HG03378 (cell line): Measurements from ENCODE around the gene MESP2.

ENCODE experiments used
- ATAC-seq: cut with Tn5 transposase; IDR thresholded peaks from one replicate; pipeline ENCODE4 v1.9.1; 2021; ENCODE audit warnings: mild to moderate bottlenecking, moderate library complexity; ENCODE audit not compliant: unreplicated experiment

Gene MESP2

GRCh38 chr15:89812847-89813320, 36.8 kb downstream of the MESP2 start:
- no peak for ATAC-seq

GRCh38 chr15:89813381-89814111, 37.4 kb downstream of the MESP2 start:
- ATAC-seq = no peak

GRCh38 chr15:89814112-89814742, 38.1 kb downstream of the MESP2 start:
- ATAC-seq = no peak

- ATAC-seq = no peak
Observed at GRCh38 chr15:89815769-89816168, 39.6 kb downstream of the MESP2 start.

GRCh38 chr15:89817701-89818280, 41.7 kb downstream of the MESP2 start:
- no peak for ATAC-seq

- ATAC-seq = no peak
Observed at GRCh38 chr15:89818287-89818686, 42.2 kb downstream of the MESP2 start.

DNA sequence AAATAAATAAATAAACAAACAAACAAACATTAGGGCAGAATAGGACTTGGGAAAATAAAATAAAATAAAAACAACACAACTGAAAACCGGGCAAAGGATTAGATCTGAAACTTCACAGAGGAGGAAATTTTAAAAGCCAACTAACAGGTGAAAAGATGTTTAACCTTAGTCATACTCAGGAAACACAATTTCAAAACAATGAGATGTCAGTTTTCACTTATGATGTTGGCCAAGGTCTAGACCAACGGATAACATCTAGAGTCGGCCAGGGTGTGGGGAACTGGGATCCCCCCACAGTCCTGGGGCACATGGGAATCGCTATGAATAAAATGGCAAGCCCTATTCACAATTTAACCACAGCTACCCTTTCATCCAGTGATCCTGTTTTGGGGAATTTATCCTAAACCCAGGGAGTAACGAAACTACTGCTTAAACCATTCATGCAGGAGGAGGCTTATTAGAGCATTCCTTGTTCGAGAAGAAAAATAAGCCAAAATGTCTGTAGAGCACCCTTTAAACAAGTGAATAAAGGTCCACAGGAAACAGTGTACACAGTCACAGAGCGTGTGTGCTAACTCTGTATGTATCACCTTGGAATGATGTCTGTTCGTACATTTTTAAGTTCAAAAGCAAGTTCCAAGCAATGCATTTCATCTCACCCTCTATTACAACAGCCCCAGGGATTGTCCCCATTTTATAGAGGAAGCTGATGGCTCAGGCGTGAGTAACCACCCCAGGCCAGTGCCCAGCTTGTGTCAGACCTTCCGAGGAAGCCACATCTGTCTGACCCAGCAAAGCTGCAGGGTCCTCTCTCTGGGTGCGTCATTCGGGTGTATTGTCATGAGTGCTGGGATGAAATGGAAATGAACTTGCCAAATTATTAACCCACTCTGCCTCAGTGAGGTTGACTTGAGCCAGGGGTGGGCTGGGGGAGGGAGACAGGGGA, 44.8 kb downstream of the MESP2 start:
- ATAC-seq = no peak

DNA sequence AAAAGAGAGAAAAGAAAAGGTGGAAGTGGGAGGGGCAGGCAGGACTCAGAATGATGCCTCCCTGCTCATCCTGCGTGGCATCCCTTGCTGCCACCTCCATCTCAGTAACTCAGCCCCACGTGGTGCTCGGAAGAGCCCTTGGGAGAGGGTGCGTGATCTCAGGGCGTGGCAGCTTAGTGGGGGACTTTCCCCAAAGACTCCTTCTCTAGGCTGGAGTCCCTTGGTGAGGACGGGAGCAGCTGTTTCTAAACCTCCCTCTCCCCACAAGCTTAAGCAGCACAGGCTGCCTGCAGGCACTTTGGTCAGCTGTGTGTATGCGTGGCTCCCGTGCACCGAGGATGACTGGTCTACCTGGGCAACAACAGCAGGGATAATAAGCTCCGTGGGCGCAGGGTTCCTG, 45.9 kb downstream of the MESP2 start:
- ATAC-seq = no peak

GRCh38 chr15:89822611-89822950, 46.4 kb downstream of the MESP2 start:
- ATAC-seq = no peak

GRCh38 chr15:89822951-89823711, 47.0 kb downstream of the MESP2 start:
- no peak for ATAC-seq

- ATAC-seq = no peak
Observed at GRCh38 chr15:89823836-89824606, 47.9 kb downstream of the MESP2 start.

DNA sequence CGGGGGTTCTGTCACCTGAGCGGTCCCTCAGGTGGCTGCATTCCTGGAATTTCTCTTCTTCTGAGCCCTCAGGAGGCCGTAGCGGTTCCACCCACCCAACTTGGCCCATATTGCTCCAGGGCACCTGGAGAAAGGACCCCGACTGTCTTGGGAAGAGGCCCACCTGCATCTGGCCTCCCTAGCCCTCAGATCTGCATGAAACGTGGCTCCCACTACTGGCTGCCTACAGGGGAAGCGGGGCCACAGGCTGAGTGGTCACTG, 48.4 kb downstream of the MESP2 start:
- ATAC-seq = no peak

GRCh38 chr15:89825271-89825940, 49.3 kb downstream of the MESP2 start:
- ATAC-seq = no peak

DNA sequence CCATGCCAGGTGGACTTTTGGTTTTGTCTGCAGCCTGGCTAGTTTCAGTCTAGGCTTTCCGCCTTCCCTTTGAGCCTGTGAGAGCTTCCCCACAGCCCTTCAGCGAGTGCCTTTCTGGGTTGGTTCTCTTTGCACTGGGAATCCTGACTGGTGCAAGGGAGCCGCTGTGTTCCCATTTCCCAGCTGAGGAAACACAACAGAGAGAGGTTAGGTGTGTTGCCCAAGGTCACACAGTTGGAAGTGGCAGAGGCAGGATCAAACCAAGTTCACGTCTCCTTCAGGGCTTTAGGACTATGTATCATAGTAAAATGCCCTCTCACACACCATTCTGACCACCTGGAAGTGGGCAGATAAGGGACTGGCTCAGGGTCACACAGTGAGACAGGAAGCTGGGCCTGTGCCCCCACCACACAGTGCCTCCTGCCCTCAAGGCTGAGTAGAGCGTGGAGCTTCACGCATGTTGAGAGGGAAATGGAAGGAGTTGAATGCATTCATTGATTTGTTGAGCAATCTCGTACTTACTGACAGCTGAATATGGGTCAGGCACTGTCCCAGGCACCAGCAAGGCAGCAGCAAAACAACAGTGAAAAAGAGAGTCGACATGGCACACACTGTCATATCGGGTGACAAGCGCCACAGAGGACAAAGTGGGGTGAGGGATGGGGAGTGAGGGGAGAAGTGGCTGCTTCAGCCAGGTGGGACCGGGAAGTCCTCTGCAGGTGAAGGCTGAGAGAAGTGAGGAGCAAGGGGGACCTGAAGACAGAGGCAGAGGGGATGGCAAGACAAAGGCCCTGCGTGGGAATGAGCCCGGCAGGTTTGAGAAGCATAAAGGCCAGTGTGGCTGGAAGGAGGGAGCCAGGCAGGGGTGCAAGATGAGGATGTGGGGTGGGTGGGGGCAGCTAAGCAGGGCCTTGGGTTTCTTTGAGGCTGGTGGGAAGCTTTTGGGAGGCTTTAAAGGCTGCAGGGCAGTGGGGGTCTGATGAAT, 50.8 kb downstream of the MESP2 start:
- ATAC-seq = no peak

DNA sequence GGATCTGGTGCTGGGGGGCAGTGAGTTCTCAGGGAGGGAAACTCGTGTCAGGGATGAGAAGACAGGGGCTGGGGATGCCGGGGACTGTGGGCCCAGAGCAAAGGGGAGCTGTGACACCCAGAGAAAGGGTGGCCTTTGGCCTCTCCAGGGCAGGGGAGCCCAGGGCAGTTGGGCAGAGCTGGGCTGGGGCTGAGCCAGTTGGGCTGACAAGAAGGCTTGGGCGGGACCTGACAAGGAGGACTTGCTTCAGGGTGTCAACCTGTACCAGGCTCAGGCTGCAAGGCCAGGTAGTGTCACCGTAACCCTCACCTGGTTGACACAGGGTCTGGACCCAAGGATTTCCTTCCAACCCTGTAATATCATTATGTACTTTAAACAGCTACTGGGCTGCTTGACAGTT, 51.7 kb downstream of the MESP2 start:
- ATAC-seq = no peak
